Lower lobe of right lung (tissue), 2 donors: ENCODE results near the gene OAS1. TPM values are rescaled to one million over a fixed set of nuclear protein-coding genes. Genes with fewer than 3 reads are reported as not detected.

Experiments
- ATAC-seq, 2 donors: fragments of 200-7000 bp; cut with Tn5 transposase; one replicate each; pipeline ENCODE4 v1.9.1; 2020 to 2022; ENCODE audit warnings: mild to moderate bottlenecking in 2 of 2, moderate library complexity in 2 of 2
- DNase-seq: peaks from one replicate; pipeline ENCODE4 v3.0.0-alpha.2; 2020
- H3K27ac ChIP-seq: fragments of 200-600 bp; one replicate; pipeline ENCODE4 v1.8.0; 2022
- H3K27me3 ChIP-seq: fragments of 200-600 bp; one replicate; pipeline ENCODE4 v1.8.0; 2022; ENCODE audit warnings: low read depth
- H3K36me3 ChIP-seq: fragments of 200-600 bp; one replicate; pipeline ENCODE4 v1.8.0; 2022; ENCODE audit warnings: mild to moderate bottlenecking
- H3K4me1 ChIP-seq: fragments of 200-600 bp; one replicate; pipeline ENCODE4 v1.8.0; 2022
- H3K4me3 ChIP-seq: fragments of 200-600 bp; one replicate; pipeline ENCODE4 v1.8.0; 2022; ENCODE audit warnings: mild to moderate bottlenecking
- H3K9me3 ChIP-seq: fragments of 200-600 bp; one replicate; pipeline ENCODE4 v1.8.0; 2022
- CTCF ChIP-seq: fragments of 200-600 bp; IDR thresholded peaks from one replicate; pipeline ENCODE4 v1.8.0; 2022; ENCODE audit warnings: antibody characterized with exemption, mild to moderate bottlenecking
- intact Hi-C: fragments of 100-400 bp; cut with DNase I; formaldehyde crosslinking; loops from one replicate; pipeline ENCODE4 v1.11.0; 2022
- total RNA-seq: library from RNA; stranded (reverse); fragmentation: NEBNext Ultra II Directional; extraction: Animal tissue kit (Norgen Biotek cat#: 25700); gene quantifications from one replicate; pipeline ENCODE4 v1.2.1, GENCODE V29; 2021
- donor health status: DM: no; HTN: yes; CAD: no; lungs with severe emphysema.

Gene OAS1
- total RNA-seq, 1 donor from 2014 or later: 112 TPM

GRCh38 chr12:112887550-112887949 is 19.2 kb upstream of the OAS1 start:
- Histone ChIP-seq H3K4me1 (no peaks in the 10 kb centered on the region), H3K27me3 (no peaks in the 10 kb centered on the region), H3K27ac (no peak overlapping the region), H3K4me3 (no peak overlapping the region), H3K36me3 (no peaks in the 10 kb centered on the region), H3K9me3 (no peaks in the 10 kb centered on the region)
- intact Hi-C loops: no loop called here
- no peak for TF ChIP-seq CTCF
- peak; percentile 54 to 58 for ATAC-seq
- DNase-seq: no peak

GRCh38 chr12:112891093-112892024 is 15.4 kb upstream of the OAS1 start:
- intact Hi-C loops: no loop called here
- no peaks in the 10 kb centered on the region for H3K27me3 ChIP-seq
- H3K36me3 ChIP-seq: no peaks in the 10 kb centered on the region
- DNase-seq (no peak), ATAC-seq (no peak)
- no peaks in the 10 kb centered on the region for H3K9me3 ChIP-seq
- H3K4me1 ChIP-seq: no peaks in the 10 kb centered on the region
- no peak overlapping the region for H3K4me3 ChIP-seq
- no peak overlapping the region for H3K27ac ChIP-seq
- TF ChIP-seq CTCF: no peak

- DNase-seq (no peak), ATAC-seq (no peak)
- Histone ChIP-seq H3K4me3 (no peak overlapping the region), H3K27me3 (peaks cover 4% of the 10 kb centered on the region), H3K9me3 (no peaks in the 10 kb centered on the region), H3K27ac (no peak overlapping the region), H3K36me3 (no peaks in the 10 kb centered on the region), H3K4me1 (no peaks in the 10 kb centered on the region)
- TF ChIP-seq CTCF: no peak
- intact Hi-C loops: no loop called here
Measured at GRCh38 chr12:112892856-112893255, 13.9 kb upstream of the OAS1 start.

GRCh38 chr12:112894128-112894527 is 12.6 kb upstream of the OAS1 start:
- peaks cover 4% of the 10 kb centered on the region for H3K27me3 ChIP-seq
- H3K4me1 ChIP-seq: no peaks in the 10 kb centered on the region
- H3K9me3 ChIP-seq: no peaks in the 10 kb centered on the region
- ATAC-seq: no peak
- intact Hi-C loops: no loop called here
- no peak for DNase-seq
- no peak overlapping the region for H3K4me3 ChIP-seq
- no peaks in the 10 kb centered on the region for H3K36me3 ChIP-seq
- TF ChIP-seq CTCF: no peak
- no peak overlapping the region for H3K27ac ChIP-seq

GRCh38 chr12:112898380-112898779 is 8.4 kb upstream of the OAS1 start:
- DNase-seq (no peak), ATAC-seq (no peak)
- no peaks in the 10 kb centered on the region for H3K4me1 ChIP-seq
- H3K27ac ChIP-seq: no peak overlapping the region
- no peak for TF ChIP-seq CTCF
- no peak overlapping the region for H3K4me3 ChIP-seq
- H3K36me3 ChIP-seq: no peaks in the 10 kb centered on the region
- H3K9me3 ChIP-seq: no peaks in the 10 kb centered on the region
- peaks cover 4% of the 10 kb centered on the region for H3K27me3 ChIP-seq
- intact Hi-C loops: no loop called here
